HepG2 (cell line): ENCODE measurements around the gene CEBPZOS. TPM values are rescaled to one million over a fixed set of nuclear protein-coding genes. Genes with fewer than 3 reads are reported as not detected.

Experiments used
- ATAC-seq: fragments of 200-7000 bp; cut with Tn5 transposase; 3 replicates; pipeline ENCODE4 v1.9.1; 2020; ENCODE audit warnings: mild to moderate bottlenecking, moderate library complexity
- BruUV-seq: library from RNA; stranded (reverse); fragments of 400-500 nt; replicated peaks from 2 replicates; lab custom pipeline; 2021; lab: Mats Ljungman, UMichigan
- CTCF ChIA-PET: fragments of 300-600 bp; formaldehyde crosslinking; extraction: SDS; loops from one replicate; lab custom pipeline; 2021; ENCODE audit warnings: low total read pairs, inconsistent platforms, low intra/inter-chr PET ratio; lab: Yijun Ruan, JAX
- POLR2A ChIA-PET: fragments of 350-600 bp; sonication (Branson Sonifier 250); formaldehyde crosslinking; loops from one replicate; lab custom pipeline; 2020; ENCODE audit warnings: antibody characterized with exemption, inconsistent platforms; lab: Yijun Ruan, JAX
- DNase-seq: peaks from one replicate; pipeline ENCODE4 v3.0.0-alpha.2; 2015; ENCODE audit warnings: low spot score
- FAIRE-seq: peaks from 3 replicates; lab custom pipeline; 2011; peaks lifted over from hg19 to GRCh38; lab: Jason Lieb, UNC
- H2AFZ ChIP-seq: one replicate; pipeline ENCODE4 v1.6.1; 2011; ENCODE audit warnings: low read length, inconsistent platforms
- H3K27ac ChIP-seq: fragments of 300-600 bp; 3 replicates; pipeline ENCODE4 v1.8.0; 2011; ENCODE audit warnings: mixed run types, mild to moderate bottlenecking, mixed read lengths, low read length, inconsistent platforms; ENCODE audit not compliant: insufficient read depth; ENCODE audit errors: extremely low read length
- H3K27me3 ChIP-seq, 2 experiments: fragments of 200-600 bp in 1 of 2; 2 replicates in 1 of 2; 3 replicates in 1 of 2; pipeline versions ENCODE4 v1.6.0 to v1.8.0; 2011; ENCODE audit warnings: low read length in 2 of 2, mild to moderate bottlenecking in 2 of 2, moderate library complexity in 2 of 2, inconsistent platforms in 1 of 2; ENCODE audit not compliant: insufficient read depth in 2 of 2, control insufficient read depth in 1 of 2
- H3K36me3 ChIP-seq, 2 experiments: fragments of 200-600 bp in 1 of 2; replicated peaks in 1 of 2; 2 replicates in 1 of 2; 3 replicates in 1 of 2; pipeline versions ENCODE4 v1.5.1 to v1.8.0; 2011; ENCODE audit warnings: low read length in 2 of 2, inconsistent platforms in 1 of 2; ENCODE audit not compliant: insufficient read depth in 2 of 2, control insufficient read depth in 1 of 2
- H3K4me1 ChIP-seq: 2 replicates; pipeline ENCODE4 v1.5.1; 2012; ENCODE audit warnings: low read length, inconsistent platforms; ENCODE audit not compliant: insufficient read depth
- H3K4me2 ChIP-seq: 2 replicates; pipeline ENCODE4 v1.6.0; 2011; ENCODE audit warnings: low read depth, low read length, inconsistent platforms
- H3K4me3 ChIP-seq, 3 experiments: fragments of 200-600 bp in 1 of 3; sonication (generic), shearing (Covaris generic) in 1 of 3; replicated peaks in 1 of 3; 2 replicates each; pipeline ENCODE4 v1.5.1; 2011 to 2016; ENCODE audit warnings: low read length in 3 of 3, inconsistent platforms in 2 of 3, low read depth in 2 of 3, mild to moderate bottlenecking in 2 of 3, control low read depth in 1 of 3, mixed read lengths in 1 of 3; ENCODE audit not compliant: insufficient read depth in 1 of 3
- H3K79me2 ChIP-seq: one replicate; pipeline ENCODE4 v1.6.1; 2011; ENCODE audit warnings: low read length, inconsistent platforms; ENCODE audit not compliant: insufficient read depth
- H3K9ac ChIP-seq: 2 replicates; pipeline ENCODE4 v1.6.0; 2011; ENCODE audit warnings: mild to moderate bottlenecking, low read depth, low read length, inconsistent platforms; ENCODE audit not compliant: insufficient read depth
- H3K9me3 ChIP-seq: 2 replicates; pipeline ENCODE4 v1.5.1; 2012; ENCODE audit warnings: mild to moderate bottlenecking, low read length
- H4K20me1 ChIP-seq: 2 replicates; pipeline ENCODE4 v1.6.0; 2011; ENCODE audit warnings: inconsistent platforms, mild to moderate bottlenecking, low read length, moderate library complexity; ENCODE audit not compliant: insufficient read depth
- ASH2L ChIP-seq: fragments of 300-600, 200-600 bp; sonication (generic); IDR thresholded peaks from 2 replicates; pipeline ENCODE4 v1.7.0; 2017; ENCODE audit warnings: low read depth, mild to moderate bottlenecking, moderate library complexity, mixed read lengths, low read length; ENCODE audit not compliant: insufficient read length
- CBX2 ChIP-seq, 2 experiments: fragments of 200-600 bp in 1 of 2; sonication (generic); formaldehyde crosslinking in 1 of 2; IDR thresholded peaks; 2 replicates each; pipeline versions ENCODE4 v1.7.0 to v1.8.1; 2018 to 2022; ENCODE audit warnings: low read depth in 2 of 2, low read length in 1 of 2, mild to moderate bottlenecking in 1 of 2, missing genetic modification reagents in 1 of 2
- ELF3 ChIP-seq: IDR thresholded peaks from 2 replicates; pipeline ENCODE4 v1.6.1; 2016; ENCODE audit warnings: missing genetic modification reagents, missing compliant biosample characterization
- HIVEP1 ChIP-seq: sonication (generic); formaldehyde crosslinking; IDR thresholded peaks from 2 replicates; pipeline ENCODE4 v1.4.0; 2020; ENCODE audit warnings: mild to moderate bottlenecking, missing genetic modification reagents
- HMGA1 ChIP-seq: sonication (generic); formaldehyde crosslinking; conservative IDR thresholded peaks from 2 replicates; pipeline ENCODE4 v1.4.0; 2020; ENCODE audit warnings: missing genetic modification reagents
- HOXA3 ChIP-seq: sonication (generic); formaldehyde crosslinking; IDR thresholded peaks from 2 replicates; pipeline ENCODE4 v1.5.0; 2020; ENCODE audit warnings: missing genetic modification reagents
- ISX ChIP-seq: sonication (generic); formaldehyde crosslinking; conservative IDR thresholded peaks from 2 replicates; pipeline ENCODE4 v1.5.0; 2020; ENCODE audit warnings: missing genetic modification reagents
- LBX2 ChIP-seq: sonication (generic); formaldehyde crosslinking; IDR thresholded peaks from 2 replicates; pipeline ENCODE4 v1.5.0; 2020; ENCODE audit warnings: missing genetic modification reagents, mild to moderate bottlenecking, borderline replicate concordance
- MLXIP ChIP-seq: sonication (generic); formaldehyde crosslinking; IDR thresholded peaks from 2 replicates; pipeline ENCODE4 v1.9.0; 2021; ENCODE audit warnings: missing genetic modification reagents, borderline replicate concordance
- MNT ChIP-seq: fragments of 450-650 bp; IDR thresholded peaks from 2 replicates; pipeline ENCODE4 v1.6.1; 2016
- NCOA2 ChIP-seq: sonication (generic); formaldehyde crosslinking; IDR thresholded peaks from 2 replicates; pipeline ENCODE4 v1.8.0; 2022; ENCODE audit warnings: inconsistent platforms
- PBX2 ChIP-seq: IDR thresholded peaks from 2 replicates; pipeline ENCODE4 v1.6.1; 2016; ENCODE audit warnings: control low read depth
- TBX2 ChIP-seq: sonication (generic); formaldehyde crosslinking; IDR thresholded peaks from 2 replicates; pipeline ENCODE4 v1.5.0; 2020; ENCODE audit warnings: missing genetic modification reagents, mild to moderate bottlenecking, borderline replicate concordance
- ZBTB44 ChIP-seq: sonication (generic); formaldehyde crosslinking; IDR thresholded peaks from 2 replicates; pipeline ENCODE4 v1.4.0; 2020; ENCODE audit warnings: missing genetic modification reagents
- WGBS: methylation state at CpG from one replicate; pipeline ENCODE4 v1.1.6; 2017; ENCODE audit warnings: low lambda C conversion rate; 5-methylcytosine and 5-hydroxymethylcytosine counted together
- in situ Hi-C: cut with HindIII; loops from 2 replicates; pipeline ENCODE4 v1.10.0; 2017; ENCODE audit warnings: low pct_unique_long_range_greater_than_20kb; ENCODE audit not compliant: extremely low pct_ligation_motif_present
- intact Hi-C: fragments of 100-400 bp; cut with micrococcal nuclease; formaldehyde crosslinking; loops from one replicate; pipeline ENCODE4 v1.10.0; 2022; ENCODE audit not compliant: unreplicated experiment
- polyA plus RNA-seq, 8 experiments: library from polyadenylated mRNA; depleted of rRNA in 3 of 8; stranded (reverse) in 7 of 8; unstranded in 1 of 8; fragments of >200 nt; fragmentation: Illumina TruSeq in 4 of 8; extraction: Trizol in 4 of 8; gene quantifications; 2 replicates each; pipeline versions ENCODE4 v1.2.1 to v1.2.3, GENCODE V29; 2011 to 2016; ENCODE audit warnings: low read depth in 4 of 8, missing spikeins in 1 of 8, mixed read lengths in 1 of 8; ENCODE audit not compliant: insufficient read depth in 1 of 8
- total RNA-seq, 5 experiments: library from RNA; depleted of rRNA; stranded (reverse); fragments of >200 nt; fragmentation: Illumina TruSeq; extraction: Trizol; gene quantifications; 2 replicates each; pipeline ENCODE4 v1.2.3, GENCODE V29; 2016; ENCODE audit warnings: low read depth in 1 of 5

The CEBPZOS gene
- total and polyA plus RNA-seq, 2 of the 13 experiments (the other 11 are each of a cell fraction or from before 2014, with no cell fraction given): 18.6 to 44.7 TPM

- H3K79me2 ChIP-seq: peaks cover 45% of the 10 kb centered on the region
- ATAC-seq: peak; percentile 88
- in situ Hi-C loops (loop anchor here (25.0 kb wide), 1 partner anchor 738 kb away; no protein-coding TSS in a partner anchor), intact Hi-C loops (no loop called here)
- no peak overlapping the region for H3K9ac ChIP-seq
- H3K36me3 ChIP-seq: peaks cover 10 to 37% of the 10 kb centered on the region in 2 experiments
- peaks cover 35% of the 10 kb centered on the region for H3K4me1 ChIP-seq
- POLR2A ChIA-PET: no interaction called here
- H3K9me3 ChIP-seq: no peaks in the 10 kb centered on the region
- H3K27ac ChIP-seq: peak overlapping the region; percentile 15
- no peak for FAIRE-seq
- H3K4me2 ChIP-seq: peak overlapping the region; percentile 40
- no peak overlapping the region for H2AFZ ChIP-seq
- 54% methylated on average over 6 of the region's 6 CpGs for WGBS
- peak; percentile 72 for DNase-seq
- H3K4me3 ChIP-seq: peak overlapping the region in 2 of 3 experiments; percentile 3 to 27; a peak in 1 of 6 replicates
- H4K20me1 ChIP-seq: no peaks in the 10 kb centered on the region
- no TSS peak for BruUV-seq
- CTCF ChIA-PET: no interaction called here
- H3K27me3 ChIP-seq: no peaks in the 10 kb centered on the region
- TF ChIP-seq HMGA1 (CRISPR knock-in tag) (no peak), HIVEP1 (CRISPR knock-in tag) (no peak), CBX2 (IDR thresholded peaks at IDR 0.05; ENCODE audit: low read depth, low read length) (no peak), CBX2 (CRISPR knock-in tag; IDR thresholded peaks at IDR 0.05; ENCODE audit: low read depth) (no peak), MNT (no peak), LBX2 (CRISPR knock-in tag) (no peak), PBX2 (no peak), ELF3 (no peak), NCOA2 (CRISPR knock-in tag) (no peak), ZBTB44 (CRISPR knock-in tag) (no peak), MLXIP (CRISPR knock-in tag) (no peak), TBX2 (CRISPR knock-in tag) (no peak), ISX (CRISPR knock-in tag) (no peak), HOXA3 (CRISPR knock-in tag) (no peak), ASH2L (peak; percentile 15)
Observed at GRCh38 chr2:37149626-37150322, 46.5 kb upstream of the CEBPZOS start.
